Stimulated activated CD8-positive, alpha-beta memory T cell treated with anti-CD3 and anti-CD28 coated beads, Interleukin-4, amount 100 ng/mL, for 1 hour (primary cell): ENCODE data around the gene OSBPL2.

Source experiments
- DNase-seq, 2 donors: peaks; one replicate each; pipeline ENCODE4 v3.0.0-alpha.2; 2020; ENCODE audit warnings: low read depth in 2 of 2, low spot score in 1 of 2

OSBPL2 gene

GRCh38 chr20:62323146-62323979, 85.0 kb downstream of the OSBPL2 start:
- DNase-seq = no peak

- no peak for DNase-seq
Measured at GRCh38 chr20:62323980-62324906, 85.9 kb downstream of the OSBPL2 start.

GRCh38 chr20:62325172-62325905, 87.0 kb downstream of the OSBPL2 start:
- DNase-seq = no peak

GRCh38 chr20:62326559-62326958, 88.2 kb downstream of the OSBPL2 start:
- no peak for DNase-seq

GRCh38 chr20:62326959-62327725, 88.8 kb downstream of the OSBPL2 start:
- no peak for DNase-seq

GRCh38 chr20:62327726-62328495, 89.6 kb downstream of the OSBPL2 start:
- no peak for DNase-seq

GRCh38 chr20:62328684-62329388, 90.5 kb downstream of the OSBPL2 start:
- DNase-seq = no peak

GRCh38 chr20:62329389-62330377, 91.4 kb downstream of the OSBPL2 start:
- no peak for DNase-seq

GRCh38 chr20:62330576-62331317, 92.4 kb downstream of the OSBPL2 start:
- no peak for DNase-seq

- DNase-seq = no peak
Measured at GRCh38 chr20:62331347-62331746, 93.0 kb downstream of the OSBPL2 start.

- DNase-seq = no peak
Measured at GRCh38 chr20:62332421-62332820, 94.1 kb downstream of the OSBPL2 start.

GRCh38 chr20:62332989-62333819, 94.9 kb downstream of the OSBPL2 start:
- no peak for DNase-seq

- no peak for DNase-seq
Measured at GRCh38 chr20:62333820-62334595, 95.7 kb downstream of the OSBPL2 start.

- DNase-seq = no peak
Measured at GRCh38 chr20:62334881-62335280, 96.6 kb downstream of the OSBPL2 start.

- no peak for DNase-seq
Measured at GRCh38 chr20:62335532-62335931, 97.2 kb downstream of the OSBPL2 start.

GRCh38 chr20:62336329-62336728, 98.0 kb downstream of the OSBPL2 start:
- DNase-seq = no peak
